Osteocyte (in vitro differentiated cells): ENCODE data around the gene TMEM59L. TPM values are rescaled to one million over a fixed set of nuclear protein-coding genes. Genes with fewer than 3 reads are reported as not detected.

Experiments
- DNase-seq: peaks from one replicate; pipeline ENCODE4 v3.0.0; 2021; ENCODE audit warnings: mixed read lengths; ENCODE audit not compliant: unreplicated experiment; ENCODE audit errors: extremely low spot score
- H3K27ac Mint-ChIP-seq: one replicate; pipeline ENCODE4 v1.8.0; 2021; ENCODE audit warnings: mild to moderate bottlenecking, mixed read lengths; ENCODE audit not compliant: unreplicated experiment
- H3K27me3 Mint-ChIP-seq: one replicate; pipeline ENCODE4 v1.8.0; 2021; ENCODE audit warnings: mixed read lengths; ENCODE audit not compliant: unreplicated experiment
- H3K36me3 Mint-ChIP-seq: one replicate; pipeline ENCODE4 v1.8.0; 2021; ENCODE audit warnings: mixed read lengths; ENCODE audit not compliant: unreplicated experiment
- H3K4me1 Mint-ChIP-seq: one replicate; pipeline ENCODE4 v1.8.0; 2021; ENCODE audit warnings: mixed read lengths; ENCODE audit not compliant: unreplicated experiment
- H3K4me3 Mint-ChIP-seq: one replicate; pipeline ENCODE4 v1.8.0; 2021; ENCODE audit warnings: mild to moderate bottlenecking, moderate library complexity, mixed read lengths; ENCODE audit not compliant: unreplicated experiment
- H3K9me3 Mint-ChIP-seq: one replicate; pipeline ENCODE4 v1.8.0; 2021; ENCODE audit warnings: mixed read lengths; ENCODE audit not compliant: unreplicated experiment
- total RNA-seq: library from RNA; stranded (reverse); gene quantifications from 2 replicates; pipeline ENCODE4 v1.2.1, GENCODE V29; 2021
- TF ChIP-seq, protein P1 (sequence below): fragments of 200-600 bp; sonication (generic); IDR thresholded peaks from 2 replicates; pipeline ENCODE4 v1.5.0; 2021; ENCODE audit warnings: antibody characterized with exemption, mild to moderate bottlenecking, moderate library complexity

TMEM59L gene
- total RNA-seq, 1 donor from 2014 or later = 5.9 TPM

GRCh38 chr19:18645035-18645511, 32.4 kb downstream of the TMEM59L start:
- Mint-ChIP-seq H3K27ac (no peak overlapping the region), H3K27me3 (no peaks in the 10 kb centered on the region), H3K4me3 (no peak overlapping the region), H3K9me3 (no peaks in the 10 kb centered on the region), H3K36me3 (no peaks in the 10 kb centered on the region), H3K4me1 (peaks cover 30% of the 10 kb centered on the region)
- TF ChIP-seq, protein P1, sequence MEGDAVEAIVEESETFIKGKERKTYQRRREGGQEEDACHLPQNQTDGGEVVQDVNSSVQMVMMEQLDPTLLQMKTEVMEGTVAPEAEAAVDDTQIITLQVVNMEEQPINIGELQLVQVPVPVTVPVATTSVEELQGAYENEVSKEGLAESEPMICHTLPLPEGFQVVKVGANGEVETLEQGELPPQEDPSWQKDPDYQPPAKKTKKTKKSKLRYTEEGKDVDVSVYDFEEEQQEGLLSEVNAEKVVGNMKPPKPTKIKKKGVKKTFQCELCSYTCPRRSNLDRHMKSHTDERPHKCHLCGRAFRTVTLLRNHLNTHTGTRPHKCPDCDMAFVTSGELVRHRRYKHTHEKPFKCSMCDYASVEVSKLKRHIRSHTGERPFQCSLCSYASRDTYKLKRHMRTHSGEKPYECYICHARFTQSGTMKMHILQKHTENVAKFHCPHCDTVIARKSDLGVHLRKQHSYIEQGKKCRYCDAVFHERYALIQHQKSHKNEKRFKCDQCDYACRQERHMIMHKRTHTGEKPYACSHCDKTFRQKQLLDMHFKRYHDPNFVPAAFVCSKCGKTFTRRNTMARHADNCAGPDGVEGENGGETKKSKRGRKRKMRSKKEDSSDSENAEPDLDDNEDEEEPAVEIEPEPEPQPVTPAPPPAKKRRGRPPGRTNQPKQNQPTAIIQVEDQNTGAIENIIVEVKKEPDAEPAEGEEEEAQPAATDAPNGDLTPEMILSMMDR = no peak
- no peak for DNase-seq

DNA sequence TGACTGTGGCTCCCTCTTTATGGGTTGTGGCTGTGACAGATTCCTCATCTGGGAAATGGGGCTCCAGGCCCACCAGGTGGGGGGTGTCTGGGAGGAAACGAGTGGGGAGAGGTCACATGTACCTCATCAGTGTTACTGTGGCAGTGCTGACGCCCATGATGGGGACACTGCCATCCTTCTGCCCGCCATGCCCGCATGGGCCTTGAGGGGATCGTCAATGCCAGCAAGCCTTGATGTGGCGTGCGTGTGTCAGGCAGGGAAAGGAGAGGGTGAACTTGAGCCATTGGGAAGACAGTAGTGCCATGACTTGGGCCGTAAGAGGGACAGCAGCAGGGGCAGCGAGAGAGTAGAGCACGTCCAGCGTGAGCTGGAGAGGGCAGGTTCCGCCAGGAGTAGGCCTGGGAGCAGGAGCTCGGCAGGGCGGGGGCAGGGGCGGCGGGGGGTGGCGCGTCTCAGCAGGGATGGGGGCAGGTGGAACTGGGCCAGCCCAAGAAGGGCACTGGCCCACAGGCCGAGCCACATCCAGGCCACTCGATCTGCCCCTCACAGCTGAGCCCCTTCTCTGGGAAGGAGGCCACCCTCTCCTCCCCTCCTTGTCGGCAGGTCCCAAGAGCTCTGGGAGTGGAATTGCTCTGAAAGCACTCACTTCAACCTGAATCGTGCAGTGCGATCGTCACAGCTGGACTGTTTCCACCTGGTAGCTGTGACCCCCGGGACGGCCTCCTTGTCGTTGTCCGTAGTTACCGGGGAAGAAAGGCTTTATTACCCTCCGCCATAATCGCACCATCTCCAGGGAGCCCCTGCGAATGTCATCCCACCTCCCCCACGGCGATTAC, 34.1 kb downstream of the TMEM59L start:
- H3K4me3 Mint-ChIP-seq = no peak overlapping the region
- H3K27ac Mint-ChIP-seq = no peak overlapping the region
- H3K27me3 Mint-ChIP-seq = no peaks in the 10 kb centered on the region

DNA sequence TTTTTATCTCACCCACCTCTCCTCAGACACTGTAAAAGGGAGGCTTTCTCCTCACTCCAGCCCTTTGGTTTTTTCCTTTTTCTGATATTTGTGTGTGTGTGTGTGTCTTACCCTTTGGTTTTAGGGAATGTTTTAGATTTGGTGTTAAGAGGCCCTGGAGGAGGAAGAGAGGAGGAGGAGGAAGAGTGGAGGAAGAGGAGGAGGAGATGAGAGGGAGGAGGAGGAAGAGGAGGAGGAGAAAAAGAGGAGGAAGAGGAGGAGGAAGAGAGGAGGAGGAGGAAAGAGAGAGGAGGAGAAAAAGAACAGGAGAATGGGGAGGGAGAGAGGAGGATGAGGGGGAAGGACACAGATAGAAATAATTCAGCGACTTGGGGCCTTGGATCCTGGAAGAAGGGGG, 34.7 kb downstream of the TMEM59L start:
- no peak for DNase-seq
- Mint-ChIP-seq H3K4me3 (no peak overlapping the region), H3K27me3 (no peaks in the 10 kb centered on the region), H3K36me3 (no peaks in the 10 kb centered on the region), H3K9me3 (no peaks in the 10 kb centered on the region), H3K4me1 (peaks cover 52% of the 10 kb centered on the region), H3K27ac (peak overlapping the region; percentile 56)
- TF ChIP-seq, protein P1 = no peak

More for the DNA sequence above, 34.1 kb downstream of the TMEM59L start:
- Mint-ChIP-seq H3K9me3 (no peaks in the 10 kb centered on the region), H3K36me3 (no peaks in the 10 kb centered on the region), H3K4me1 (peaks cover 47% of the 10 kb centered on the region)
- TF ChIP-seq, protein P1 = no peak
- DNase-seq = no peak

GRCh38 chr19:18647807-18648206, 35.1 kb downstream of the TMEM59L start:
- H3K36me3 Mint-ChIP-seq = no peaks in the 10 kb centered on the region
- no peak overlapping the region for H3K4me3 Mint-ChIP-seq
- peaks cover 52% of the 10 kb centered on the region for H3K4me1 Mint-ChIP-seq
- TF ChIP-seq, protein P1 = no peak
- peak overlapping the region; percentile 56 for H3K27ac Mint-ChIP-seq
- no peak for DNase-seq
- no peaks in the 10 kb centered on the region for H3K9me3 Mint-ChIP-seq
- H3K27me3 Mint-ChIP-seq = no peaks in the 10 kb centered on the region

GRCh38 chr19:18648973-18649315, 36.3 kb downstream of the TMEM59L start:
- DNase-seq = no peak
- Mint-ChIP-seq H3K9me3 (no peaks in the 10 kb centered on the region), H3K4me3 (peak overlapping the region; percentile 64), H3K27me3 (no peaks in the 10 kb centered on the region), H3K36me3 (no peaks in the 10 kb centered on the region), H3K27ac (peak overlapping the region; percentile 98), H3K4me1 (peaks cover 52% of the 10 kb centered on the region)
- TF ChIP-seq, protein P1 = no peak
